SK-N-SH (cell line): ENCODE results near the gene IFIT1. TPM values are rescaled to one million over a fixed set of nuclear protein-coding genes. Genes with fewer than 3 reads are reported as not detected.
A peak's percentile ranks its signal among the peaks of the same experiment; 100 is the strongest.

ENCODE experiments used
- CTCF ChIA-PET: fragments of 300-600, 350-600 bp; formaldehyde crosslinking; extraction: SDS; loops from one replicate; lab custom pipeline; 2021; lab: Yijun Ruan, JAX
- POLR2A ChIA-PET: fragments of 350-600 bp; sonication (Branson Sonifier 250); formaldehyde crosslinking; extraction: SDS; loops from one replicate; lab custom pipeline; 2020; ENCODE audit warnings: antibody characterized with exemption, inconsistent platforms; lab: Yijun Ruan, JAX
- DNase-seq: peaks from one replicate; pipeline ENCODE4 v3.0.0; 2012
- H2AFZ ChIP-seq: fragments of 200-600 bp; sonication (generic); 2 replicates; pipeline ENCODE4 v1.8.1; 2016; ENCODE audit warnings: antibody characterized with exemption, mild to moderate bottlenecking, low read depth
- H3F3A ChIP-seq: fragments of 200-600 bp; sonication (generic); replicated peaks from 2 replicates; pipeline ENCODE3; 2016; ENCODE audit warnings: antibody characterized with exemption, mild to moderate bottlenecking; ENCODE audit not compliant: insufficient read depth
- H3K27ac ChIP-seq, 2 experiments: fragments of 200-500 bp in 1 of 2; fragments of 200-600 bp in 1 of 2; sonication (Bioruptor generic) in 1 of 2; sonication (generic), shearing (Covaris generic) in 1 of 2; 2 replicates each; pipeline versions ENCODE4 v1.5.1 to v1.6.1; 2014 to 2016; ENCODE audit warnings: low read depth in 2 of 2, inconsistent platforms in 1 of 2, low read length in 1 of 2, mild to moderate bottlenecking in 1 of 2, mixed read lengths in 1 of 2
- H3K27me3 ChIP-seq: fragments of 200-600 bp; sonication (generic), shearing (Covaris generic); 2 replicates; pipeline ENCODE4 v1.6.1; 2016; ENCODE audit warnings: mixed run types; ENCODE audit not compliant: insufficient read depth
- H3K36me3 ChIP-seq, 2 experiments: fragments of 200-500 bp in 1 of 2; fragments of 200-600 bp in 1 of 2; sonication (Bioruptor generic) in 1 of 2; sonication (generic) in 1 of 2; replicated peaks in 1 of 2; 2 replicates each; pipeline versions ENCODE3 to v1.5.1; 2014 to 2016; ENCODE audit warnings: low read length in 1 of 2, mild to moderate bottlenecking in 1 of 2; ENCODE audit not compliant: insufficient read depth in 2 of 2, control insufficient read depth in 1 of 2
- H3K4me1 ChIP-seq, 2 experiments: fragments of 200-500 bp in 1 of 2; fragments of 200-600 bp in 1 of 2; sonication (Bioruptor generic) in 1 of 2; sonication (generic), shearing (Covaris generic) in 1 of 2; 2 replicates each; pipeline versions ENCODE4 v1.5.1 to v1.6.1; 2014 to 2016; ENCODE audit warnings: low read depth in 1 of 2, low read length in 1 of 2, mixed run types in 1 of 2; ENCODE audit not compliant: insufficient read depth in 2 of 2, control insufficient read depth in 1 of 2
- H3K4me2 ChIP-seq: fragments of 200-600 bp; sonication (generic), shearing (Covaris generic); 2 replicates; pipeline ENCODE4 v1.6.1; 2017; ENCODE audit warnings: mixed run types
- H3K4me3 ChIP-seq, 2 experiments: fragments of 200-500 bp in 1 of 2; fragments of 200-600 bp in 1 of 2; sonication (Bioruptor generic) in 1 of 2; sonication (generic), shearing (Covaris generic) in 1 of 2; 2 replicates each; pipeline versions ENCODE4 v1.5.1 to v1.8.1; 2014 to 2016; ENCODE audit warnings: low read depth in 2 of 2, inconsistent platforms in 1 of 2, low read length in 1 of 2, mild to moderate bottlenecking in 1 of 2, mixed read lengths in 1 of 2, moderate library complexity in 1 of 2
- H3K79me2 ChIP-seq: fragments of 200-600 bp; sonication (generic); 2 replicates; pipeline ENCODE4 v1.8.1; 2017; ENCODE audit warnings: mild to moderate bottlenecking; ENCODE audit not compliant: insufficient read depth
- H3K9ac ChIP-seq: fragments of 200-600 bp; sonication (generic); 2 replicates; pipeline ENCODE4 v1.6.1; 2017; ENCODE audit warnings: mixed run types
- H3K9me2 ChIP-seq: fragments of 200-600 bp; sonication (generic); 2 replicates; pipeline ENCODE4 v1.6.1; 2017; ENCODE audit warnings: mixed run types
- H3K9me3 ChIP-seq: fragments of 200-600 bp; sonication (generic); 2 replicates; pipeline ENCODE4 v1.6.1; 2017; ENCODE audit warnings: mixed run types, mild to moderate bottlenecking, moderate library complexity
- H4K20me1 ChIP-seq: fragments of 200-600 bp; sonication (generic); 2 replicates; pipeline ENCODE4 v1.6.1; 2017; ENCODE audit warnings: mild to moderate bottlenecking, mixed run types; ENCODE audit not compliant: insufficient read depth
- CTCF ChIP-seq: fragments of 200-600 bp; sonication (generic); IDR thresholded peaks from 2 replicates; pipeline ENCODE4 v1.6.1; 2017; ENCODE audit warnings: antibody characterized with exemption, mild to moderate bottlenecking, moderate library complexity
- ELF1 ChIP-seq: IDR thresholded peaks from 2 replicates; pipeline ENCODE4 v1.4.0; 2012
- FOSL2 ChIP-seq: IDR thresholded peaks from 2 replicates; pipeline ENCODE4 v1.4.0; 2012; ENCODE audit warnings: low read depth, mild to moderate bottlenecking, moderate library complexity, borderline replicate concordance
- FOXJ3 ChIP-seq: sonication (generic); formaldehyde crosslinking; IDR thresholded peaks from 2 replicates; pipeline ENCODE4 v1.5.1; 2020; ENCODE audit warnings: mild to moderate bottlenecking, missing genetic modification reagents
- FOXM1 ChIP-seq: IDR thresholded peaks from 2 replicates; pipeline ENCODE4 v1.4.0; 2012; ENCODE audit warnings: low read depth, mild to moderate bottlenecking
- JUND ChIP-seq: IDR thresholded peaks from 2 replicates; pipeline ENCODE4 v1.4.0; 2012
- MAX ChIP-seq: IDR thresholded peaks from 2 replicates; pipeline ENCODE4 v1.4.0; 2012; ENCODE audit warnings: low read depth
- MEF2A ChIP-seq: IDR thresholded peaks from 2 replicates; pipeline ENCODE4 v1.4.0; 2012; ENCODE audit warnings: low read depth, borderline replicate concordance
- MXI1 ChIP-seq: IDR thresholded peaks from 2 replicates; pipeline ENCODE4 v1.6.1; 2012; ENCODE audit warnings: mild to moderate bottlenecking, low read depth, low read length, improper control_type of control experiment
- NFIC ChIP-seq: IDR thresholded peaks from 2 replicates; pipeline ENCODE4 v1.4.0; 2012; ENCODE audit warnings: borderline replicate concordance
- NRF1 ChIP-seq: IDR thresholded peaks from 2 replicates; pipeline ENCODE4 v1.6.1; 2012; ENCODE audit warnings: low read depth, mild to moderate bottlenecking, low read length
- REST ChIP-seq: IDR thresholded peaks from 2 replicates; pipeline ENCODE4 v1.6.1; 2012; ENCODE audit warnings: mild to moderate bottlenecking, low read depth, low read length, moderate library complexity
- RXRA ChIP-seq: IDR thresholded peaks from 2 replicates; pipeline ENCODE4 v1.4.0; 2012; ENCODE audit warnings: low read depth, mild to moderate bottlenecking, borderline replicate concordance
- TCF12 ChIP-seq: IDR thresholded peaks from 2 replicates; pipeline ENCODE4 v1.4.0; 2012
- USF1 ChIP-seq: IDR thresholded peaks from 2 replicates; pipeline ENCODE4 v1.4.0; 2012; ENCODE audit warnings: low read depth, borderline replicate concordance
- WGBS: methylation state at CpG from one replicate; pipeline ENCODE4 v1.1.6; 2017; ENCODE audit warnings: low lambda C conversion rate; 5-methylcytosine and 5-hydroxymethylcytosine counted together
- polyA plus RNA-seq, 3 experiments: library from polyadenylated mRNA; depleted of rRNA; stranded (reverse); fragments of >200 nt; gene quantifications; 2 replicates each; pipeline ENCODE4 v1.2.3, GENCODE V29; 2012
- TF ChIP-seq, protein P1 (sequence below): IDR thresholded peaks from 2 replicates; pipeline ENCODE4; 2012
- TF ChIP-seq, protein P2 (sequence below): fragments of 150-350 bp; IDR thresholded peaks from 2 replicates; pipeline ENCODE4 v1.6.1; 2016; ENCODE audit warnings: mild to moderate bottlenecking, low read depth, low read length
- TF ChIP-seq, protein P3 (sequence below): IDR thresholded peaks from 2 replicates; pipeline ENCODE4 v1.4.0; 2012; ENCODE audit warnings: low read depth, borderline replicate concordance

The IFIT1 gene
- polyA plus RNA-seq, 1 of the 3 experiments (the other 2 are of a cell fraction), result 4.4 TPM

DNA sequence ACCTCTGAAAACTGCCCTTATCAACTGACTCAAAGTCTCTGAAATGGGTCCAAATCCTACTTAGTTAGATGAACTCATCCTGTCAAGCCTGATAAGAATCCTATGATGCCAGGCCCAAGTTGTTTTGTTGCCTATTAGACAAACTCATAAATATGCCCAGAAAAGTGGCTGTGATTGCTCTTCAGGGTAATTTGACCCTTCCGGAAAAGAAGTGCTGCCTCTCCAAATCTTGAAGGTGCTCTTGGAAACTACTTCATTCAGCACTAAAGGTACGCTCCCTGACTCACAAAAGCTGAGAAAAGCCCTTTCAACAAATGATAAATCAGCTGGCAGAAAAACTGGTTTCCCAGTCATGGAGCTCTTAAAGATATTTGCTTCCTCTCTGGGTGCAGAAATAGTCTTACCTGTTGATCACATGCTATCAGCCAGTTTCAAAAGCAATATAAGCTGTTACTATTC, 28.6 kb downstream of the IFIT1 start (continued):
- TF ChIP-seq, protein P1, sequence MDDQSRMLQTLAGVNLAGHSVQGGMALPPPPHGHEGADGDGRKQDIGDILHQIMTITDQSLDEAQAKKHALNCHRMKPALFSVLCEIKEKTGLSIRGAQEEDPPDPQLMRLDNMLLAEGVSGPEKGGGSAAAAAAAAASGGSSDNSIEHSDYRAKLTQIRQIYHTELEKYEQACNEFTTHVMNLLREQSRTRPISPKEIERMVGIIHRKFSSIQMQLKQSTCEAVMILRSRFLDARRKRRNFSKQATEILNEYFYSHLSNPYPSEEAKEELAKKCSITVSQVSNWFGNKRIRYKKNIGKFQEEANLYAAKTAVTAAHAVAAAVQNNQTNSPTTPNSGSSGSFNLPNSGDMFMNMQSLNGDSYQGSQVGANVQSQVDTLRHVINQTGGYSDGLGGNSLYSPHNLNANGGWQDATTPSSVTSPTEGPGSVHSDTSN, result no peak
- TF ChIP-seq MXI1 (no peak), NFIC (no peak), RXRA (no peak), FOXJ3 (CRISPR knock-in tag) (no peak), TCF12 (no peak), MAX (no peak), CTCF (no peak), NRF1 (no peak), JUND (no peak)
- TF ChIP-seq, protein P2, sequence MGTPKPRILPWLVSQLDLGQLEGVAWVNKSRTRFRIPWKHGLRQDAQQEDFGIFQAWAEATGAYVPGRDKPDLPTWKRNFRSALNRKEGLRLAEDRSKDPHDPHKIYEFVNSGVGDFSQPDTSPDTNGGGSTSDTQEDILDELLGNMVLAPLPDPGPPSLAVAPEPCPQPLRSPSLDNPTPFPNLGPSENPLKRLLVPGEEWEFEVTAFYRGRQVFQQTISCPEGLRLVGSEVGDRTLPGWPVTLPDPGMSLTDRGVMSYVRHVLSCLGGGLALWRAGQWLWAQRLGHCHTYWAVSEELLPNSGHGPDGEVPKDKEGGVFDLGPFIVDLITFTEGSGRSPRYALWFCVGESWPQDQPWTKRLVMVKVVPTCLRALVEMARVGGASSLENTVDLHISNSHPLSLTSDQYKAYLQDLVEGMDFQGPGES, result no peak
- TF ChIP-seq, protein P3, sequence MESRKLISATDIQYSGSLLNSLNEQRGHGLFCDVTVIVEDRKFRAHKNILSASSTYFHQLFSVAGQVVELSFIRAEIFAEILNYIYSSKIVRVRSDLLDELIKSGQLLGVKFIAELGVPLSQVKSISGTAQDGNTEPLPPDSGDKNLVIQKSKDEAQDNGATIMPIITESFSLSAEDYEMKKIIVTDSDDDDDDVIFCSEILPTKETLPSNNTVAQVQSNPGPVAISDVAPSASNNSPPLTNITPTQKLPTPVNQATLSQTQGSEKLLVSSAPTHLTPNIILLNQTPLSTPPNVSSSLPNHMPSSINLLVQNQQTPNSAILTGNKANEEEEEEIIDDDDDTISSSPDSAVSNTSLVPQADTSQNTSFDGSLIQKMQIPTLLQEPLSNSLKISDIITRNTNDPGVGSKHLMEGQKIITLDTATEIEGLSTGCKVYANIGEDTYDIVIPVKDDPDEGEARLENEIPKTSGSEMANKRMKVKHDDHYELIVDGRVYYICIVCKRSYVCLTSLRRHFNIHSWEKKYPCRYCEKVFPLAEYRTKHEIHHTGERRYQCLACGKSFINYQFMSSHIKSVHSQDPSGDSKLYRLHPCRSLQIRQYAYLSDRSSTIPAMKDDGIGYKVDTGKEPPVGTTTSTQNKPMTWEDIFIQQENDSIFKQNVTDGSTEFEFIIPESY, result no peak

DNA sequence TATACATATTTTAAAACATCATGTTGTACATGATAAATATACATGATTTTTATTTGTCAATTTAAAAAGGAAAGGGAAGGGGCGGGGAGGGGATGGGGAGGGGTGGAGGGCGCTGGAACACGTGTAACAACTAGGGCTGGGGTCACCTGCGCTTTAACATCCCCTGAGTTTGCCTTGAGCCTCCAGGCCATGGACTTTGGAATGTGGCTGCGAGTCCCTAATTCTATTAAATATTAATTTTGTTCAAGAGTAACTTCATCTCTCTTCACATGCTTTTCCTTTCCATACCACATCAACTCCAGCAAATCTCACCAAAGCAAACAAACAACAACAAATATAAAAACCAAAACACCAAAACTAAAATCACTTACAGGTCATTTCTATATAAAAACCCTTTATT, 32.6 kb downstream of the IFIT1 start:
- Histone ChIP-seq H3K36me3 (peaks cover 3 to 6% of the 10 kb centered on the region in 2 experiments), H3K4me1 (peaks cover 0 to 19% of the 10 kb centered on the region in 2 experiments; a peak in 3 of 4 replicates), H3K27ac (no peak overlapping the region), H3K9me2 (no peaks in the 10 kb centered on the region), H3F3A (peaks cover 6% of the 10 kb centered on the region), H3K79me2 (no peaks in the 10 kb centered on the region), H2AFZ (peak overlapping the region; percentile 48; the same call in 1 of the 2 replicates), H3K4me2 (no peak overlapping the region), H3K27me3 (no peaks in the 10 kb centered on the region), H3K9me3 (no peaks in the 10 kb centered on the region), H3K4me3 (no peak overlapping the region), H3K9ac (no peak overlapping the region), H4K20me1 (no peaks in the 10 kb centered on the region)
- 74% methylated on average over 5 of the region's 5 CpGs for WGBS
- no peak for DNase-seq
- POLR2A ChIA-PET, result no interaction called here
- CTCF ChIA-PET, result interaction anchor here (1.6 to 2.4 kb wide), 2 partner anchors 131 to 142 kb away, joined by 6 to 7 read pairs; no protein-coding TSS in a partner anchor
- no peak for TF ChIP-seq JUND
- no peak for TF ChIP-seq FOSL2
- TF ChIP-seq FOXJ3 (CRISPR knock-in tag), result no peak
- no peak for TF ChIP-seq MEF2A
- no peak for TF ChIP-seq CTCF
- no peak for TF ChIP-seq FOXM1
- no peak for TF ChIP-seq REST
- no peak for TF ChIP-seq ELF1
- TF ChIP-seq USF1, result no peak
